Small intestine (tissue), 7 donors: Measurements from ENCODE around the gene TRAPPC10. TPM values are rescaled to one million over a fixed set of nuclear protein-coding genes. Genes with fewer than 3 reads are reported as not detected.

Experiments
- DNase-seq, 2 donors: peaks; one replicate each; pipeline versions ENCODE4 v3.0.0 to v3.0.0-alpha.2; 2013
- FAIRE-seq: peaks from 2 replicates; lab custom pipeline; 2012; peaks lifted over from hg19 to GRCh38; lab: Jason Lieb, UNC
- H3K27ac ChIP-seq, 3 donors: one replicate each; pipeline ENCODE4 v1.5.1; 2013; ENCODE audit warnings: low read length in 2 of 3, mild to moderate bottlenecking in 2 of 3, control low read depth in 1 of 3, inconsistent platforms in 1 of 3, low read depth in 1 of 3, moderate library complexity in 1 of 3
- H3K27me3 ChIP-seq, 3 donors: one replicate each; pipeline ENCODE4 v1.6.1; 2013; ENCODE audit warnings: low read length in 3 of 3, inconsistent platforms in 1 of 3; ENCODE audit not compliant: control insufficient read depth in 3 of 3, insufficient read depth in 3 of 3
- H3K36me3 ChIP-seq, 3 donors: one replicate each; pipeline ENCODE4 v1.6.1; 2013; ENCODE audit warnings: low read length in 3 of 3, inconsistent platforms in 1 of 3, low read depth in 1 of 3, mild to moderate bottlenecking in 1 of 3, moderate library complexity in 1 of 3; ENCODE audit not compliant: control insufficient read depth in 3 of 3, insufficient read depth in 2 of 3
- H3K4me1 ChIP-seq, 3 donors: one replicate each; pipeline ENCODE4 v1.6.1; 2013; ENCODE audit warnings: low read length in 2 of 3, inconsistent platforms in 1 of 3, low read depth in 1 of 3, mild to moderate bottlenecking in 1 of 3, moderate library complexity in 1 of 3; ENCODE audit not compliant: control insufficient read depth in 3 of 3, insufficient read depth in 2 of 3
- H3K4me3 ChIP-seq, 3 donors: one replicate each; pipeline ENCODE4 v1.5.1; 2013; ENCODE audit warnings: low read length in 3 of 3, control low read depth in 1 of 3, inconsistent platforms in 1 of 3, low read depth in 1 of 3, mild to moderate bottlenecking in 1 of 3, moderate library complexity in 1 of 3
- H3K9me3 ChIP-seq, 2 donors: one replicate each; pipeline ENCODE4 v1.6.1; 2013; ENCODE audit warnings: low read depth in 1 of 2, low read length in 1 of 2; ENCODE audit not compliant: control insufficient read depth in 2 of 2, insufficient read depth in 1 of 2
- WGBS, 3 donors: extraction: QIAGEN DNeasy Blood & Tissue Kit; methylation state at CpG; one replicate each; pipeline ENCODE4 v1.1.7; 2013; 5-methylcytosine and 5-hydroxymethylcytosine counted together
- polyA plus RNA-seq, 4 donors: library from polyadenylated mRNA; stranded (reverse) in 3 of 4; unstranded in 1 of 4; fragments of 200-250 nt in 3 of 4; fragments of 120-200 nt in 1 of 4; gene quantifications; one replicate each; pipeline versions ENCODE4 v1.2.1 to v1.2.3, GENCODE V29; 2013
- donor health status: healthy with polysubstance abuse.
- donor health status: control.
- donor health status: control.
- donor health status: Bipolar disorder and iron deficiency.
- donor health status: healthy.

Gene TRAPPC10
- polyA plus RNA-seq, 4 donors, result 8.4 to 35.4 (median 11.3) TPM

GRCh38 chr21:44005593-44005992, 6.5 kb upstream of the TRAPPC10 start:
- no peak overlapping the region for H3K4me3 ChIP-seq
- H3K27me3 ChIP-seq, result peaks cover 0 to 3% (median 0%) of the 10 kb centered on the region in 3 donors
- FAIRE-seq, result no peak
- 82 to 85% (median 85%) methylated on average over 9 of the region's 9 CpGs for WGBS, 3 donors
- H3K9me3 ChIP-seq, result no peaks in the 10 kb centered on the region
- no peak overlapping the region for H3K27ac ChIP-seq
- DNase-seq, result no peak
- H3K4me1 ChIP-seq, result no peaks in the 10 kb centered on the region
- no peaks in the 10 kb centered on the region for H3K36me3 ChIP-seq

GRCh38 chr21:44006017-44006619, 6.0 kb upstream of the TRAPPC10 start:
- Histone ChIP-seq H3K4me1 (no peaks in the 10 kb centered on the region), H3K27ac (no peak overlapping the region), H3K36me3 (no peaks in the 10 kb centered on the region), H3K4me3 (no peak overlapping the region), H3K27me3 (peaks cover 0 to 3% (median 0%) of the 10 kb centered on the region in 3 donors), H3K9me3 (no peaks in the 10 kb centered on the region)
- no peak for FAIRE-seq
- WGBS, 3 donors, result 74 to 80% (median 80%) methylated on average over 9 of the region's 9 CpGs
- DNase-seq, result no peak

- FAIRE-seq (no peak), DNase-seq (no peak)
- no peaks in the 10 kb centered on the region for H3K4me1 ChIP-seq
- no peak overlapping the region for H3K4me3 ChIP-seq
- H3K27ac ChIP-seq, result no peak overlapping the region
- no peaks in the 10 kb centered on the region for H3K36me3 ChIP-seq
- 78 to 92% (median 83%) methylated on average over 8 of the region's 8 CpGs for WGBS, 3 donors
- peaks cover 0 to 3% (median 0%) of the 10 kb centered on the region in 3 donors for H3K27me3 ChIP-seq
- H3K9me3 ChIP-seq, result no peaks in the 10 kb centered on the region
Observed at GRCh38 chr21:44006656-44007055, 5.5 kb upstream of the TRAPPC10 start.

- H3K27me3 ChIP-seq, result no peaks in the 10 kb centered on the region
- no peak for FAIRE-seq
- H3K4me3 ChIP-seq, result no peak overlapping the region
- H3K36me3 ChIP-seq, result no peaks in the 10 kb centered on the region
- no peak for DNase-seq
- H3K9me3 ChIP-seq, result no peaks in the 10 kb centered on the region
- 77 to 79% (median 78%) methylated on average over 9 of the region's 9 CpGs for WGBS, 3 donors
- H3K4me1 ChIP-seq, result peaks cover 0 to 6% (median 3%) of the 10 kb centered on the region in 3 donors
- no peak overlapping the region for H3K27ac ChIP-seq
Observed at GRCh38 chr21:44010429-44010828, 1.7 kb upstream of the TRAPPC10 start.

- peaks cover 0 to 6% (median 3%) of the 10 kb centered on the region in 3 donors for H3K4me1 ChIP-seq
- peak overlapping the region in 1 of 3 donors; percentile 78 for H3K27ac ChIP-seq
- WGBS, 3 donors, result 79 to 86% (median 80%) methylated on average over 9 of the region's 9 CpGs
- FAIRE-seq (no peak), DNase-seq (no peak)
- peak overlapping the region in 1 of 3 donors; percentile 66 for H3K4me3 ChIP-seq
- no peaks in the 10 kb centered on the region for H3K27me3 ChIP-seq
- peaks cover 0 to 2% (median 0%) of the 10 kb centered on the region in 3 donors for H3K36me3 ChIP-seq
- no peaks in the 10 kb centered on the region for H3K9me3 ChIP-seq
Observed at GRCh38 chr21:44011123-44011522, 986 bp upstream of the TRAPPC10 start.

- no peaks in the 10 kb centered on the region for H3K27me3 ChIP-seq
- H3K9me3 ChIP-seq, result no peaks in the 10 kb centered on the region
- H3K36me3 ChIP-seq, result peaks cover 0 to 2% (median 0%) of the 10 kb centered on the region in 3 donors
- peak; percentile 72 to 85 for DNase-seq
- peaks cover 0 to 6% (median 3%) of the 10 kb centered on the region in 3 donors for H3K4me1 ChIP-seq
- peak overlapping the region; percentile 84 to 99 (median 99) for H3K27ac ChIP-seq
- WGBS, 3 donors, result 0 to 1% (median 1%) methylated on average over 60 to 87 of the region's 87 CpGs
- no peak for FAIRE-seq
- peak overlapping the region; percentile 59 to 99 (median 98) for H3K4me3 ChIP-seq
Observed at GRCh38 chr21:44012474-44013379, 618 bp downstream of the TRAPPC10 start.

GRCh38 chr21:44013380-44014088, 1.4 kb downstream of the TRAPPC10 start:
- Histone ChIP-seq H3K27me3 (no peaks in the 10 kb centered on the region), H3K9me3 (no peaks in the 10 kb centered on the region), H3K27ac (peak overlapping the region; percentile 84 to 99 (median 99)), H3K4me1 (peaks cover 0 to 6% (median 3%) of the 10 kb centered on the region in 3 donors), H3K36me3 (peaks cover 0 to 2% (median 0%) of the 10 kb centered on the region in 3 donors), H3K4me3 (peak overlapping the region; percentile 59 to 99 (median 98))
- DNase-seq, result peak; percentile 41 to 44
- no peak for FAIRE-seq
- 10 to 16% (median 11%) methylated on average over 8 of the region's 8 CpGs for WGBS, 3 donors

GRCh38 chr21:44017601-44018000, 5.5 kb downstream of the TRAPPC10 start:
- no peak overlapping the region for H3K4me3 ChIP-seq
- H3K9me3 ChIP-seq, result no peaks in the 10 kb centered on the region
- FAIRE-seq (no peak), DNase-seq (no peak)
- H3K36me3 ChIP-seq, result peaks cover 0 to 7% (median 0%) of the 10 kb centered on the region in 3 donors
- H3K27ac ChIP-seq, result no peak overlapping the region
- 90 to 91% (median 91%) methylated on average over 9 of the region's 9 CpGs for WGBS, 3 donors
- peaks cover 0 to 9% (median 3%) of the 10 kb centered on the region in 3 donors for H3K4me1 ChIP-seq
- no peaks in the 10 kb centered on the region for H3K27me3 ChIP-seq
